ENCODE results near the gene HOXA7.

DNA sequence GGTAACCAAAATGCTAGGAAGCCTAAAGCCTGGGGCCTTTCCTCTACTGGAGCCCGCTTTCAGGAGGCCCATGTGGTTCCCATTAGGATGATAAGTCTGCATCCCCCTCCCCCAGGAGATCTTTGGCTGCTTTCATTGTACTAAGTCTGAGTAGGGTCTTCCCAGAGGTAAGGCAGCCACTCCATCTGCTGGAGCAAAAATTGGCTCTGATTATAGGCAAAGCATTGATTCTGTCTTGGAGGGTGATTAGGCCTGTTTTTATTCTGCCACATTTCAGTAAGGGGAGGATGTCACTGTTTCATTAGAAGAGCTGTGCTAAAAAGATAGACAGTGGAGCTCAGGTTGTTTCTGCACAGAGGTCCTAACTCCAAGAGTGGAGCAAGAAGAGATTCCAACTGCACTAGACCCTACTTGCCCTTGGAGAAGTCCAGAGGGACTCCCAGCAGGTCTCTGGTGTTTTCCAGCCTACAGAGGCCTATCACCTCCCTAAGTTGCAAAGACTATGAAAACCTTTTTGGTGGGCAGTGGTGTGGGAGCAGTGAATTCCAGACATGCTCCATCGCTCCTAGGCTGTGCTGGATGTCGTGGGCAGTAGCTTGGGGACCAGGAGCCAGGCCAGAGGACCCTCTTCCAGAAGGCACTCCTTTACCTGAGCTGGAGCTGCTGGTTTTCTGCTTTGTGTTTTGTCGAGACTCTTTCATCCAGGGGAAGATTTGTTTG is 46.8 kb downstream of the HOXA7 start:
- TF ChIP-seq, protein P1, sequence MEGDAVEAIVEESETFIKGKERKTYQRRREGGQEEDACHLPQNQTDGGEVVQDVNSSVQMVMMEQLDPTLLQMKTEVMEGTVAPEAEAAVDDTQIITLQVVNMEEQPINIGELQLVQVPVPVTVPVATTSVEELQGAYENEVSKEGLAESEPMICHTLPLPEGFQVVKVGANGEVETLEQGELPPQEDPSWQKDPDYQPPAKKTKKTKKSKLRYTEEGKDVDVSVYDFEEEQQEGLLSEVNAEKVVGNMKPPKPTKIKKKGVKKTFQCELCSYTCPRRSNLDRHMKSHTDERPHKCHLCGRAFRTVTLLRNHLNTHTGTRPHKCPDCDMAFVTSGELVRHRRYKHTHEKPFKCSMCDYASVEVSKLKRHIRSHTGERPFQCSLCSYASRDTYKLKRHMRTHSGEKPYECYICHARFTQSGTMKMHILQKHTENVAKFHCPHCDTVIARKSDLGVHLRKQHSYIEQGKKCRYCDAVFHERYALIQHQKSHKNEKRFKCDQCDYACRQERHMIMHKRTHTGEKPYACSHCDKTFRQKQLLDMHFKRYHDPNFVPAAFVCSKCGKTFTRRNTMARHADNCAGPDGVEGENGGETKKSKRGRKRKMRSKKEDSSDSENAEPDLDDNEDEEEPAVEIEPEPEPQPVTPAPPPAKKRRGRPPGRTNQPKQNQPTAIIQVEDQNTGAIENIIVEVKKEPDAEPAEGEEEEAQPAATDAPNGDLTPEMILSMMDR (IDR thresholded peaks at IDR 0.05): no peak
- TF ChIP-seq POLR2A (IDR thresholded peaks at IDR 0.05) (no peak), POLR2AphosphoS5 (IDR thresholded peaks at IDR 0.05) (no peak)
